HG03520 (cell line): Measurements from ENCODE around the gene DARS2.
"Not testable (repeated sequence)": the region's sequence is repeated elsewhere in the genome, so short reads cannot be mapped to it uniquely, and the experiment has no call there.

Source experiments
- ATAC-seq: cut with Tn5 transposase; IDR thresholded peaks from one replicate; pipeline ENCODE4 v1.9.1; 2021; ENCODE audit warnings: mild to moderate bottlenecking, moderate library complexity; ENCODE audit not compliant: unreplicated experiment

DARS2 gene

GRCh38 chr1:173862146-173862768, 37.8 kb downstream of the DARS2 start:
- ATAC-seq, result not testable (repeated sequence)

- no peak for ATAC-seq
Observed at GRCh38 chr1:173862769-173863223, 38.3 kb downstream of the DARS2 start.

DNA sequence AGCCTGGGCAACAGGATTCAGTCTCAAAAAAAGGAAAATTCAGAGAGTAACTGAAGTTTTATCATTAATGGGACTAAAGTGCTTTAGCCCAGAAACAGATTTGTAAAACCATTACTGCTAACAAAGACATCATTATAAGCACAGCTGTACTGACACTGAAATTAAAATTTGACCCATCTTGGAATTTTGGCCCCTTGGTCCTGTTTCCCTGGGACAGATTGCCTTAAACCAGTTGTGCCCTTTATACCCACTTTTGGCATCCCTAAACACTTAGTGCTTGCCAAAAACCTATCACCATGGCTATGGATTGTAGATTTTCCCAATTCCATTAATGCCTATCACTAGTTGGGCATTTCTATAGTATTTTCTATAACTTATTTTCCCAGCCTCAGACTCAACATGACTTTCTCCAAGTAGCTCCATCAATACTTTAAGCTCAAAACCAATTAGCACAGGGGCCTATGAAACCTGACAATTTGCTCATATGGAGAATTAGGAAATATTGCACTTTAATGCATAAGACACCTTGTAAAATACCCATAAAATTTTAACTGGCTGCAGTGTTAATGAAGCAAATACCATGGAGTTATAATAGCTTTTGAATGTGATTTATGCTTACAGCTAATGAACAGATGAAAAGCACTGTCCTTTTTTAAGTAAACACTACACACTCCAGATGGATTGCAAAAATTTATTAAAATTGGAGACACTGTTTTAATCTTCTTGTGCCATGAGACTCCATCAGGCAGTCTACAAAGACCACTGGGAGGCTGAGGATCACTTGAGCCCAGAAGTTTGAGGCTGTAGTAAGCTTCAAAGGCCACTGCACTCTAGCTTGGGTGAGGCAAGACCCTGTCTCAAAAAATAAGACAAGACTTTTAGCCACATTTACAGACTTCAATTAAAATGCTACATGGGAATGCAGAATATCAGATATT, 39.0 kb downstream of the DARS2 start:
- ATAC-seq, result no peak

DNA sequence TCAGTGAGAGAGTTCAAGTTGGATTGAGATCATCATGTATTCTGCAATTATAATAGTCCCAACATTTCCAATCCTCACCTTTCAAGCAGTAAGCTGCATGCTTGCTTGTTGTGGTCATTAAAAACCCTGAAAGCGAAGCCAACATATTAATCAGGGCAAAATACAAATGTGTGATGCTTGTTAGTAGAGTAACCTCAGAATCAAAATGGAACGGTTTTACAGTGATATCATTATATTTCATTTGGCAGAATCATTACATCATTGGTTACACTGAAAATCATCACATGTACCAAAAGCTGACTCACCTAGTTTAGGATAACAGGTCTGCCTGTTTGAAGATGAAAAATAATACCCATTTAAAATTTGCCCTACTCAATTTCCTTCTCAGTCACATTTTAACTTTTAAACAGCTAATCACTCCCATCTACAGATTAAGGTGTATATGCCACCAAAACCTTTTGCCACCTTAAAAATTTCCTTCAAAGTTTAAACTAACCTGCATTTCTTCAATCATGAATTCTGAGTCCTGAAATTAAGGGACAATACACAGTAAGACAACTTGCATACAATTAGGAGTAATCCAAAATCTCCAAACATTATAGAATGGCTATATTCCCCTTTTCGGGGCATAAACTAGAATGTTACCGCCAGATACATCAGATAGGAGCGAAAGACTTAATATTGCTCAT, 39.9 kb downstream of the DARS2 start:
- ATAC-seq, result no peak

GRCh38 chr1:173865468-173866164, 41.1 kb downstream of the DARS2 start:
- ATAC-seq, result no peak

GRCh38 chr1:173866413-173867115, 42.1 kb downstream of the DARS2 start:
- no peak for ATAC-seq

DNA sequence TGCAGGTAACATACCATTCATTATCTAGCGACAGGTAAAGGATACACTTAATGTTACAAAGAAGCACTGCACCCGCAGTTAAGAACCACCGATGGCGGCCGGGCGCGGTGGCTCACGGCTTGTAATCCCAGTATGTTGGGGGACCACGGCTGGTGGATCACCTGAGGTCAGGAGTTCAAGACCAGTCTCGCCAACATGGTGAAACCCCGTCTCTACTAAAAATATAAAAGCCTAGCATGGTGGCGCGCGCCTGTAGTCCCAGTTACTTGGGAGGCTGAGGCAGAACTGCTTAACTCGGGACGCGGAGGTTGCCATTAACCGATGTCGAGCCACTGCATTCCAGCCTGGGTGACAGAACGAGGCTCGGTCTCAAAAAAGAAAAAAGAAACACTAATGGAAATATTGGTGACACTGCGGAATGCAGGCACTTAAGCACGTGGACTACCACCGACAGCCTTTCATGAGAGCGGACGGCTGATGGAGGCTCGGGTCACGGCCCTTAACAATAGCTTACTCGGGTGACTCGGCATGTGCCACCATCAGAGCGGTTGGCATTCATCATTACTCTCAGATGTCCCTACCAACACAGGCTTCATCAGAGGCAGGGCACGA, 42.8 kb downstream of the DARS2 start:
- ATAC-seq, result no peak

DNA sequence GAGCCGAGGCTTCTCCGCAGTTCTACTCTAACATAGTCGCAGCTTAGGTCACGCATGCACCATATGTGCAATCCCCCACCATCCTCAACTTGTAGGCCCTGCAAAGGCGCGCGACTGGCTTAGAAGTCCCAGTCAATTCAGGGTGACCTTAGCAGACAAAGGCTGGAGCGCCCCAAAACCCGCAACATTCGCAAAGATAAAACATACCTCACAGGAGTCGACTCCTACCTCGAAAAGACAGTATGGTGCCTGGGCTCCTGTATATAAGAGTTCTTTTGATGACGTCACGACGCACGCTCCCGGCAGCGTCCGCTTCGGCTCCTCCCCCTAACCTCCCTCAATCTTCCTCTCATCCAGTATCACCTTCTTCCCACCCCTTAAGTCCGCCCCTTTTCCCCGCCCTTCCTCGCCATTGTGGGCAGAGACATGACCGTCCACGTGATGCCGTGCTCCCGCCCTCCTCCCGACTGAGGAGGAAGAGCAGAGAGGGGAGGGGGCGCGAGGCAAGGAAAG, 43.3 kb downstream of the DARS2 start, which contains the start of gene GAS5:
Gene GAS5, minus strand, starts transcription at position 237 of the 513 bp plus-strand sequence.
- peak; percentile 60 for ATAC-seq

GRCh38 chr1:173868266-173869020, 44.0 kb downstream of the DARS2 start, which contains the start of gene ZBTB37:
ZBTB37 (plus strand) TSS chr1:173868380; CDS start chr1:173870226, 1,846 bp downstream.
- ATAC-seq, result peak; percentile 46

- no peak for ATAC-seq
Observed at GRCh38 chr1:173869021-173869359, 44.5 kb downstream of the DARS2 start.

DNA sequence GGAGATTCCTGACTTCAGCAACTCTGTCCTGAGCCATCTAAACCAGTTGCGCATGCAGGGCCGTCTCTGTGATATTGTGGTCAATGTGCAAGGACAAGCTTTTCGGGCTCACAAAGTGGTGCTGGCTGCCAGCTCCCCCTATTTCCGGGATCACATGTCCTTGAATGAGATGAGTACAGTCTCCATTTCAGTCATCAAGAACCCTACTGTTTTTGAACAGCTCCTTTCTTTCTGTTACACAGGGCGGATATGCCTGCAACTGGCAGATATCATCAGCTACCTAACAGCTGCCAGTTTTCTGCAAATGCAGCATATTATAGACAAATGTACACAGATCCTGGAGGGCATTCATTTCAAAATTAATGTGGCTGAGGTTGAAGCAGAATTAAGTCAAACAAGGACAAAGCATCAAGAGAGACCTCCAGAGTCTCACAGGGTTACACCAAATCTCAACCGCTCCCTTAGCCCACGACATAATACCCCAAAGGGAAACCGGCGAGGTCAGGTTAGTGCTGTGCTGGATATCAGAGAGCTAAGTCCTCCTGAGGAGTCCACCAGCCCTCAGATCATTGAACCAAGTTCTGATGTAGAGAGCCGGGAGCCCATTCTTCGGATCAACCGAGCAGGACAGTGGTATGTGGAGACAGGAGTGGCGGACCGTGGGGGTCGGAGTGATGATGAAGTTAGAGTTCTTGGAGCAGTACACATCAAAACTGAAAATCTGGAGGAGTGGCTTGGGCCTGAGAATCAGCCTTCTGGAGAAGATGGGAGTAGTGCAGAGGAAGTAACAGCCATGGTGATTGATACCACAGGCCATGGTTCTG, 46.0 kb downstream of the DARS2 start:
- ATAC-seq, result peak; percentile 30

DNA sequence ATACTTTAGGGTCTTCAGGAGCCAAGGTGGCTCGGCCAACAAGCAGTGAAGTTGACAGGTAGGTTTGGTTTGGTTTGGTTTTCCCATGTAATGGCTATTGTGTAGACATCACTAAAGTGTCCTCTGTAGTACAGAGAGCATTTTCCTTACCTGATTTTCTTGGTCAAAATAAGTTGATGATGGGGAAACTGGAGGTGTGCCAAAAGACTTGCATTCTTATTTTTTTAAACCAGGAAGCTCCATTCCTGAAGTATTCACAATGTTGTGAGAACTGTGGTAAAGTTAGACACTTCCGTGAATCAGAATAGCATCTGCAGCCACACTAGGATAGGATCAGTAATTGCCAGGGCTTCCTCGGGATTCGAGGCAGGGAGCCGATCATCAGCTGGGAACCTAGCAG, 46.6 kb downstream of the DARS2 start:
- no peak for ATAC-seq

GRCh38 chr1:173871500-173871899, 47.0 kb downstream of the DARS2 start:
- ATAC-seq, result no peak

GRCh38 chr1:173876732-173877131, 52.3 kb downstream of the DARS2 start:
- no peak for ATAC-seq

DNA sequence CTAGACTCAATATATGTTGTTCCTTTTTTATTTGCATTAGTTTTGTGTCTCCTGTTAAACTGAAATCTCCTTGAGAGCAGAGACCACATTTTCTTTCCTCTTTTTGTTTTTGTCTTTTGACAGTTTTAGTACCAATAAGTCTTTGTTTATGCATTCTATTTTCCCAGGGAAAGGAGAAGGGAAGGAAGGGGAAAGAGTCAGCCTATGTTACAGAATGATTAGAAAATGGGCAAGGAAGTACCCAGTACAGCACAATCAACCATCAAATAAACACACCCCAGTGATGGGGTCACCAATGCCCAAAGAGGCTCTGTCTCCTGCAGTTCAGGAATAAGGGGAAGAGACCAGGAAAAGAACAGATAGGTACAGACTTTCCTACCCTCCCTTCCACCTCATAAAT, 53.8 kb downstream of the DARS2 start:
- ATAC-seq, result no peak

DNA sequence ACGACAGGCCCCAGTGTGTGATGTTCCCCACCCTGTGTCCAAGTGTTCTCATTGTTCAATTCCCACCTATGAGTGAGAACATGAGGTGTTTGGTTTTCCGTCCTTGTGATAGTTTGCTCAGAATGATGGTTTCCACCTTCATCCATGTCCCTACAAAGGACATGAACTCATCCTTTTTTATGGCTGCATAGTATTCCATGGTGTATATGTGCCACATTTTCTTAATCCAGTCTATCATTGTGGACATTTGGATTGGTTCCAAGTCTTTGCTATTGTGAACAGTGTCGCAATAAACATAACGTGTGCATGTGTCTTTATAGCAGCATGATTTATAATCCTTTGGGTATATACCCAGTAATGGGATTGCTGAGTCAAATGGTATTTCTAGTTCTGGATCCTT, 56.6 kb downstream of the DARS2 start:
- ATAC-seq, result not testable (repeated sequence)

GRCh38 chr1:173884701-173885100, 60.2 kb downstream of the DARS2 start:
- ATAC-seq, result no peak
